Endothelial cell of umbilical vein (primary cell): Measurements from ENCODE around the gene LMAN1L.

Experiments used
- EZH2 ChIP-seq: IDR thresholded peaks from 2 replicates; pipeline ENCODE4 v1.6.1; 2012; ENCODE audit warnings: borderline replicate concordance, low read depth, mild to moderate bottlenecking, moderate library complexity, low read length, inconsistent platforms; ENCODE audit not compliant: severe bottlenecking
- POLR2A ChIP-seq: IDR thresholded peaks from 2 replicates; pipeline ENCODE4 v1.6.1; 2012; ENCODE audit warnings: low read depth, mild to moderate bottlenecking, control low read depth, low read length
- TF ChIP-seq, protein P1 (sequence below), 2 donors: IDR thresholded peaks; 1 replicate in 1 of 2; 2 replicates in 1 of 2; pipeline ENCODE4 v1.5.1; 2011; ENCODE audit warnings: low read length in 2 of 2, mild to moderate bottlenecking in 2 of 2, moderate library complexity in 2 of 2, control low read depth in 1 of 2, inconsistent platforms in 1 of 2, low read depth in 1 of 2; ENCODE audit not compliant: insufficient read depth in 1 of 2; ENCODE audit errors: extremely low read depth in 1 of 2
- TF ChIP-seq, protein P2 (sequence below): IDR thresholded peaks from 2 replicates; pipeline ENCODE4 v1.6.1; 2011; ENCODE audit not compliant: insufficient read depth, insufficient read length

- TF ChIP-seq POLR2A, result no peak
- TF ChIP-seq, protein P1, sequence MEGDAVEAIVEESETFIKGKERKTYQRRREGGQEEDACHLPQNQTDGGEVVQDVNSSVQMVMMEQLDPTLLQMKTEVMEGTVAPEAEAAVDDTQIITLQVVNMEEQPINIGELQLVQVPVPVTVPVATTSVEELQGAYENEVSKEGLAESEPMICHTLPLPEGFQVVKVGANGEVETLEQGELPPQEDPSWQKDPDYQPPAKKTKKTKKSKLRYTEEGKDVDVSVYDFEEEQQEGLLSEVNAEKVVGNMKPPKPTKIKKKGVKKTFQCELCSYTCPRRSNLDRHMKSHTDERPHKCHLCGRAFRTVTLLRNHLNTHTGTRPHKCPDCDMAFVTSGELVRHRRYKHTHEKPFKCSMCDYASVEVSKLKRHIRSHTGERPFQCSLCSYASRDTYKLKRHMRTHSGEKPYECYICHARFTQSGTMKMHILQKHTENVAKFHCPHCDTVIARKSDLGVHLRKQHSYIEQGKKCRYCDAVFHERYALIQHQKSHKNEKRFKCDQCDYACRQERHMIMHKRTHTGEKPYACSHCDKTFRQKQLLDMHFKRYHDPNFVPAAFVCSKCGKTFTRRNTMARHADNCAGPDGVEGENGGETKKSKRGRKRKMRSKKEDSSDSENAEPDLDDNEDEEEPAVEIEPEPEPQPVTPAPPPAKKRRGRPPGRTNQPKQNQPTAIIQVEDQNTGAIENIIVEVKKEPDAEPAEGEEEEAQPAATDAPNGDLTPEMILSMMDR (IDR thresholded peaks at IDR 0.05; ENCODE audit: extremely low read depth in 1 of 2, insufficient read depth in 1 of 2, low read depth in 1 of 2, low read length in 2 of 2), result no peak
- TF ChIP-seq, protein P2, sequence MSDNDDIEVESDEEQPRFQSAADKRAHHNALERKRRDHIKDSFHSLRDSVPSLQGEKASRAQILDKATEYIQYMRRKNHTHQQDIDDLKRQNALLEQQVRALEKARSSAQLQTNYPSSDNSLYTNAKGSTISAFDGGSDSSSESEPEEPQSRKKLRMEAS, result no peak
- TF ChIP-seq EZH2, result no peak
Observed at GRCh38 chr15:74809956-74810355, 2.7 kb upstream of the LMAN1L start.
